HCT116 (cell line): ENCODE measurements around the gene SLC12A5. TPM values are rescaled to one million over a fixed set of nuclear protein-coding genes. Genes with fewer than 3 reads are reported as not detected.

Experiments used
- ATAC-seq: fragments of 200-7000 bp; cut with Tn5 transposase; 2 replicates; pipeline ENCODE4 v1.9.1; 2020; ENCODE audit warnings: mild to moderate bottlenecking, moderate library complexity
- BruUV-seq: library from RNA; stranded (reverse); fragments of 400-500 nt; replicated peaks from 2 replicates; lab custom pipeline; 2021; lab: Mats Ljungman, UMichigan
- CTCF ChIA-PET: fragments of 300-600 bp; sonication (Branson Sonifier 250); formaldehyde crosslinking; loops from one replicate; lab custom pipeline; 2021; ENCODE audit warnings: antibody characterized with exemption; lab: Charles Lee
- POLR2A ChIA-PET: fragments of 300-600, 350-600 bp; sonication (Branson Sonifier 250); formaldehyde crosslinking; loops from one replicate; lab custom pipeline; 2021; ENCODE audit warnings: antibody characterized with exemption; lab: Charles Lee
- RAD21 ChIA-PET, 2 experiments: fragments of 300-600 bp; sonication (Branson Sonifier 250); formaldehyde crosslinking; loops; one replicate each; lab custom pipeline; 2023; ENCODE audit warnings: low total read pairs in 2 of 2; ENCODE audit not compliant: uncharacterized antibody in 2 of 2, unreplicated experiment in 2 of 2, low non-redundant PET in 1 of 2; lab: Charles Lee
- DNase-seq: peaks from one replicate; pipeline ENCODE4 v3.0.0-alpha.2; 2010; ENCODE audit warnings: low read depth, low spot score
- H2AFZ ChIP-seq: fragments of 200-600 bp; shearing (Covaris generic), sonication (generic); 2 replicates; pipeline ENCODE4 v1.6.1; 2017; ENCODE audit warnings: low read depth, mixed run types, mixed read lengths, antibody characterized with exemption, low read length; ENCODE audit not compliant: poor library complexity, severe bottlenecking
- H3K27ac ChIP-seq: 2 replicates; pipeline ENCODE4 v1.5.1; 2012; ENCODE audit warnings: low read depth, low read length
- H3K27me3 ChIP-seq: fragments of 200-600 bp; sonication (generic); 2 replicates; pipeline ENCODE4 v1.6.1; 2016; ENCODE audit warnings: mixed run types, low read length, mixed read lengths; ENCODE audit not compliant: insufficient read depth
- H3K36me3 ChIP-seq, 2 experiments: fragments of 200-500 bp in 1 of 2; fragments of 200-600 bp in 1 of 2; sonication (Bioruptor generic) in 1 of 2; sonication (generic) in 1 of 2; 2 replicates each; pipeline versions ENCODE4 v1.5.1 to v1.6.1; 2014 to 2016; ENCODE audit warnings: low read length in 2 of 2, inconsistent platforms in 1 of 2, mixed read lengths in 1 of 2, mixed run types in 1 of 2; ENCODE audit not compliant: insufficient read depth in 2 of 2, control insufficient read depth in 1 of 2
- H3K4me1 ChIP-seq, 2 experiments: fragments of 200-600 bp in 1 of 2; sonication (generic) in 1 of 2; 2 replicates each; pipeline versions ENCODE4 v1.5.1 to v1.6.1; 2012 to 2017; ENCODE audit warnings: low read length in 2 of 2, inconsistent platforms in 1 of 2, mild to moderate bottlenecking in 1 of 2, mixed read lengths in 1 of 2, mixed run types in 1 of 2, moderate library complexity in 1 of 2; ENCODE audit not compliant: insufficient read depth in 2 of 2, control insufficient read depth in 1 of 2
- H3K4me2 ChIP-seq: fragments of 200-600 bp; sonication (generic); 2 replicates; pipeline ENCODE4 v1.6.1; 2017; ENCODE audit warnings: mixed run types, low read length, mixed read lengths
- H3K4me3 ChIP-seq, 2 experiments: fragments of 200-600 bp in 1 of 2; sonication (generic) in 1 of 2; replicated peaks in 1 of 2; 2 replicates each; pipeline ENCODE4 v1.5.1; 2011 to 2016; ENCODE audit warnings: low read length in 2 of 2, control low read depth in 1 of 2, low read depth in 1 of 2, mild to moderate bottlenecking in 1 of 2, mixed read lengths in 1 of 2, mixed run types in 1 of 2
- H3K79me2 ChIP-seq: fragments of 200-600 bp; sonication (generic); 2 replicates; pipeline ENCODE4 v1.6.1; 2017; ENCODE audit warnings: mild to moderate bottlenecking, mixed run types, low read length, moderate library complexity, mixed read lengths; ENCODE audit not compliant: insufficient read depth
- H3K9ac ChIP-seq: fragments of 200-600 bp; sonication (generic); 2 replicates; pipeline ENCODE4 v1.6.1; 2016; ENCODE audit warnings: low read length, mixed read lengths
- H3K9me2 ChIP-seq: fragments of 200-600 bp; sonication (generic), shearing (Covaris generic); 2 replicates; pipeline ENCODE4 v1.6.1; 2017; ENCODE audit warnings: mixed run types, mild to moderate bottlenecking, moderate library complexity; ENCODE audit not compliant: insufficient read depth
- H3K9me3 ChIP-seq, 2 experiments: fragments of 200-500 bp in 1 of 2; fragments of 200-600 bp in 1 of 2; sonication (Bioruptor generic) in 1 of 2; sonication (generic) in 1 of 2; 2 replicates each; pipeline ENCODE4 v1.6.1; 2014 to 2017; ENCODE audit warnings: low read length in 2 of 2, mixed read lengths in 2 of 2, inconsistent platforms in 1 of 2, low read depth in 1 of 2, mild to moderate bottlenecking in 1 of 2, mixed run types in 1 of 2, moderate library complexity in 1 of 2; ENCODE audit not compliant: control insufficient read depth in 1 of 2, insufficient read depth in 1 of 2
- H4K20me1 ChIP-seq: fragments of 200-600 bp; sonication (generic), shearing (Covaris generic); 2 replicates; pipeline ENCODE4 v1.6.1; 2017; ENCODE audit warnings: mixed run types, mild to moderate bottlenecking, moderate library complexity; ENCODE audit not compliant: insufficient read depth
- ATF3 ChIP-seq: IDR thresholded peaks from 2 replicates; pipeline ENCODE4 v1.6.1; 2012
- CBX3 ChIP-seq: IDR thresholded peaks from 2 replicates; pipeline ENCODE4 v1.6.1; 2012; ENCODE audit warnings: low read depth
- CEBPB ChIP-seq: IDR thresholded peaks from 2 replicates; pipeline ENCODE4 v1.6.1; 2012; ENCODE audit warnings: low read depth
- CTCF ChIP-seq, 3 experiments: fragments of 200-600 bp in 1 of 3; sonication (generic) in 1 of 3; IDR thresholded peaks in 2 of 3; conservative IDR thresholded peaks in 1 of 3; 2 replicates each; pipeline ENCODE4 v1.5.1; 2012 to 2017; ENCODE audit warnings: low read depth in 2 of 3, low read length in 2 of 3, antibody characterized with exemption in 1 of 3, borderline replicate concordance in 1 of 3, control low read depth in 1 of 3, mild to moderate bottlenecking in 1 of 3, mixed read lengths in 1 of 3, mixed run types in 1 of 3, moderate library complexity in 1 of 3; ENCODE audit not compliant: insufficient read depth in 1 of 3
- EGR1 ChIP-seq: IDR thresholded peaks from 2 replicates; pipeline ENCODE4 v1.6.1; 2012; ENCODE audit warnings: low read depth
- ELF1 ChIP-seq: IDR thresholded peaks from 2 replicates; pipeline ENCODE4 v1.6.1; 2012; ENCODE audit warnings: low read depth, borderline replicate concordance
- EZH2 ChIP-seq: fragments of 200-600 bp; sonication (generic); IDR thresholded peaks from 2 replicates; pipeline ENCODE4 v1.6.1; 2017; ENCODE audit warnings: antibody characterized with exemption, mixed run types
- FOSL1 ChIP-seq: IDR thresholded peaks from 2 replicates; pipeline ENCODE4 v1.6.1; 2012; ENCODE audit warnings: low read depth
- JUND ChIP-seq: IDR thresholded peaks from 2 replicates; pipeline ENCODE4 v1.6.1; 2012
- MAX ChIP-seq: IDR thresholded peaks from 2 replicates; pipeline ENCODE4 v1.6.1; 2012
- RAD21 ChIP-seq: IDR thresholded peaks from 2 replicates; pipeline ENCODE4 v1.6.1; 2012; ENCODE audit warnings: low read depth, mild to moderate bottlenecking
- SIN3A ChIP-seq: IDR thresholded peaks from 2 replicates; pipeline ENCODE4 v1.6.1; 2012; ENCODE audit warnings: low read depth
- SP1 ChIP-seq: IDR thresholded peaks from 2 replicates; pipeline ENCODE4 v1.6.1; 2012; ENCODE audit warnings: low read depth
- ZBTB33 ChIP-seq: IDR thresholded peaks from 2 replicates; pipeline ENCODE4 v1.6.1; 2011; ENCODE audit warnings: mild to moderate bottlenecking, low read length, moderate library complexity; ENCODE audit not compliant: insufficient replicate concordance; ENCODE audit errors: extremely low read depth
- ZFX ChIP-seq: fragments of 450-650 bp; IDR thresholded peaks from 2 replicates; pipeline ENCODE4 v1.6.1; 2017
- intact Hi-C: fragments of 100-400 bp; cut with micrococcal nuclease; formaldehyde crosslinking; loops from 2 replicates; pipeline ENCODE4 v1.10.0; 2022
- total RNA-seq: library from RNA; stranded (reverse); gene quantifications from one replicate; pipeline ENCODE4 v1.2.1, GENCODE V29; 2021; ENCODE audit not compliant: unreplicated experiment

SLC12A5 gene
- total RNA-seq, 1 experiment from 2014 or later, result 1.9 TPM

- POLR2A ChIA-PET, result no interaction called here
- no peak for TF ChIP-seq MAX
- no peak for TF ChIP-seq ELF1
- no peak for TF ChIP-seq SIN3A
- no peak for TF ChIP-seq ZFX
- TF ChIP-seq ATF3, result no peak
- TF ChIP-seq EZH2, result no peak
- TF ChIP-seq ZBTB33, result no peak
- TF ChIP-seq FOSL1, result no peak
- TF ChIP-seq SP1, result no peak
- TF ChIP-seq CBX3, result no peak
- no peak for TF ChIP-seq CEBPB
- no peak for TF ChIP-seq RAD21
- TF ChIP-seq JUND, result no peak
- TF ChIP-seq EGR1, result no peak
- no peak for TF ChIP-seq CTCF (IDR thresholded peaks at IDR 0.05 in 2 of 3, conservative IDR thresholded peaks at IDR 0.05 in 1 of 3; ENCODE audit: borderline replicate concordance in 1 of 3, insufficient read depth in 1 of 3, low read depth in 2 of 3, low read length in 2 of 3)
- Histone ChIP-seq H3K79me2 (no peaks in the 10 kb centered on the region), H3K4me2 (no peak overlapping the region), H3K9me3 (no peaks in the 10 kb centered on the region), H3K36me3 (no peaks in the 10 kb centered on the region), H3K9ac (no peak overlapping the region), H3K9me2 (no peaks in the 10 kb centered on the region), H2AFZ (no peak overlapping the region), H3K4me3 (no peak overlapping the region), H3K4me1 (no peaks in the 10 kb centered on the region; a peak in 1 of 4 replicates), H3K27me3 (peaks cover 45% of the 10 kb centered on the region), H3K27ac (no peak overlapping the region), H4K20me1 (no peaks in the 10 kb centered on the region)
- intact Hi-C loops, result no loop called here
- RAD21 ChIA-PET, result no interaction called here
- CTCF ChIA-PET, result no interaction called here
- ATAC-seq, result no peak
- no peak for DNase-seq
- BruUV-seq, result no TSS peak
These were observed 2.8 kb downstream of the SLC12A5 start for GRCh38 chr20:46031701-46032254.
